Adipose tissue (tissue), 3 donors: ENCODE data around the gene TBCD. TPM values are rescaled to one million over a fixed set of nuclear protein-coding genes. Genes with fewer than 3 reads are reported as not detected.

Experiments
- H3K27ac ChIP-seq: one replicate; pipeline ENCODE4 v1.5.1; 2013; ENCODE audit warnings: low read depth, low read length
- WGBS, 3 donors: extraction: QIAGEN DNeasy Blood & Tissue Kit; methylation state at CpG; one replicate each; pipeline ENCODE4 v1.1.7; 2013; 5-methylcytosine and 5-hydroxymethylcytosine counted together
- polyA plus RNA-seq, 3 donors: library from polyadenylated mRNA; stranded (reverse); fragments of 200-250 nt; gene quantifications; one replicate each; pipeline ENCODE4 v1.2.3, GENCODE V29; 2013
- donor health status: healthy with polysubstance abuse.
- donor health status: Bipolar disorder and iron deficiency.
- donor health status: healthy.

The TBCD gene
- polyA plus RNA-seq, 3 donors: 42.1 to 145 (median 65.1) TPM

DNA sequence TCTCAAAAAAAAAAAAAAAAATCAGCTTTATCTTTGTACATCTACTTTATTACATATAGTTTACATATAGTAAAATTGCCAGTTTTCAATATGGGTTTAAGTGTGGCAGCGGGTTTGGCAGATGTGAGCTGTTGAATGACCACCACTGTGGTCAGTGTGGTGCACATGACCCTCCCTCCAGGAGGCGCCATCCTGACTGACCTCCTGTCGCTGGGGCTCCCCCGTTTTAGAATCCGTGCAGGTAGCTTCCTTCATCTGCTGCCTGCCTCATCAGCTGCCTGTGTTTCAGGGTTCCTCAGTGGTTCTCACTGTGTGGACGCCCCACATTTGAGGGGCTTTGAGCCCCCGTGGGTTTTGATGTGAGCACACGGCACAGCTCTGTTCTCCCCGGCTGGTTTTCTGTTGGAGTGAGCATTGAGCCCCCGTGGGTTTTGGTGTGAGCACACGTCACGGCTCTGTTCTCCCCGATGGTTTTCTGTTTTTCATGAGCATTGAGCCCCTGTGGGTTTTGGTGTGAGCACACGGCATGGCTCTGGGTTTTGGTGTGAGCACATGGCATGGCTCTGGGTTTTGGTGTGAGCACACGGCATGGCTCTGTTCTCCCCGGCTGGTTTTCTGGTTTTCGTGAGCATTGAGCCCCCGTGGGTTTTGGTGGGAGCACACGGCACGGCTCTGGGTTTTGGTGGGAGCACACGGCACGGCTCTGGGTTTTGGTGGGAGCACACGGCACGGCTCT is 145.8 kb downstream of the TBCD start:
- WGBS, 3 donors: 93 to 96% (median 94%) methylated on average over 22 to 23 of the region's 24 CpGs

DNA sequence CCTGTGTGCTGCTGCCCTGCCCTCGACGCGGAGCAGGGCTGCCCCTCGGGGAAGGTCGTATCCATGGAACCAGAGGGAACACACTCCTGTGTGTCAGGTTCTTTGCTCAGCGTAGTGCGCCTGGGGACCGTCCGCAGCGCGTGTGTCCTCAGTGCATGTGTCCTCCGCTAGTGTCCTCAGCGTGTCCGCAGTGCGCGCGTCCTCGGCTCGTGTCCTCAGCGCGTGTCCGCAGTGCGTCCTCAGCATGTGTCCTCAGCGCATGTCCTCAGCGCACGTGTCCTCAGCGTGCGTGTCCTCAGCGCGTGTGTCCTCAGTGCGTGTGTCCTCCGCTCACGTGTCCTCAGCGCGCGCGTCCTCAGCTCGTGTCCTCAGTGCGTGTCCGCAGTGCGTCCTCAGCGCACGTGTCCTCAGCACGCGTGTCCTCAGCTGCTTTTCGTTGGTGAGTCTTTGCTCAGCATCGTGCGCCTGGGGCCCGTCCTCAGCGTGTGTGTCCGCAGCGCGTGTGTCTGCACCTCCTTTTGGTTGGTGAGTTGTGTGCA is 147.2 kb downstream of the TBCD start:
- WGBS, 3 donors: 94 to 96% (median 94%) methylated on average over 53 of the region's 53 CpGs
- H3K27ac ChIP-seq: no peak overlapping the region

More for the DNA sequence above, 145.8 kb downstream of the TBCD start:
- H3K27ac ChIP-seq: no peak overlapping the region

DNA sequence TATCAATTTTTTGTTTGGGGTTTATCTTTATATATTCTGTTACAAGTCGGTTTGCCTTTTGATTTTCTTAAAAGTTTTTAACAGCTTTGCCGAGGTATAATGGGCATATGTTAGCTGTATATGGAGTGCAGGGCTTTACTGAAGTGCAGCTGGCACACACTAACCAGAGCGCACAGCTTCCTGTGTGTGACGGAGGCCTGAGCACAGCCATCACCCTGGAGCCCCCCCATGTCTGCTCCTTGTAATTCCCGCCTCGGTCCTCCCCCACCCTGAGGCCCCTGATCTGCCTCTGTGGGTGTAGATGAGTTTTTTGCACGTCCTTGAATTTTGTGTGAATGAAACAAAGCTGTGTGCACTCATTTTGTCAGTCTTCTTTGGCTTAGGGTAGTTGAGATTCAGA is 148.1 kb downstream of the TBCD start:
- H3K27ac ChIP-seq: no peak overlapping the region
- WGBS, 3 donors: 74 to 80% (median 76%) methylated on average over 7 of the region's 7 CpGs

DNA sequence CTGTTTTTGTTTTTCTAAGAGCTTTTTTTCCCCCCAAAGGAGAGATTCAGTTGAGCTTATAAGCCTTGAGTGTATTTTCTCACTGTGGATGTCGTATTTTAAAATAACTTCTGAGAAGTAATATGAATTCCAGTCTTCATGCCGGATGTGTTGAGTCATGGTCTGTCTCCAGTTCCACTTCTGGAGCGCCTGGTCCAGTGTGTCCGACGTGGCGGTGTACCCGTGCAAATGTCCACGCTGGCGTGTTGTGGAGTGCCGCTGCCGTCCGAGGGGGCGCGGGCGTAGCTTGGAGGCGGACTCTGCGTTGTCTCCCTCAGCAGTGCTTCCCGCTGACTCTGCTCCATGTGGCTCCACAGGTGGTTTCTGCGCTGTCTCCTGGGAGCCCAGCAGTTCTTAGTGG is 148.9 kb downstream of the TBCD start:
- WGBS, 3 donors: 93 to 97% (median 97%) methylated on average over 19 of the region's 19 CpGs
- H3K27ac ChIP-seq: no peak overlapping the region

GRCh38 chr17:82901356-82901755 is 149.5 kb downstream of the TBCD start:
- H3K27ac ChIP-seq: no peak overlapping the region
- WGBS, 3 donors: 97 to 99% (median 98%) methylated on average over 11 to 16 of the region's 16 CpGs

- 75 to 86% (median 82%) methylated on average over 16 of the region's 16 CpGs for WGBS, 3 donors
These were observed 150.0 kb downstream of the TBCD start for GRCh38 chr17:82901856-82902255.

DNA sequence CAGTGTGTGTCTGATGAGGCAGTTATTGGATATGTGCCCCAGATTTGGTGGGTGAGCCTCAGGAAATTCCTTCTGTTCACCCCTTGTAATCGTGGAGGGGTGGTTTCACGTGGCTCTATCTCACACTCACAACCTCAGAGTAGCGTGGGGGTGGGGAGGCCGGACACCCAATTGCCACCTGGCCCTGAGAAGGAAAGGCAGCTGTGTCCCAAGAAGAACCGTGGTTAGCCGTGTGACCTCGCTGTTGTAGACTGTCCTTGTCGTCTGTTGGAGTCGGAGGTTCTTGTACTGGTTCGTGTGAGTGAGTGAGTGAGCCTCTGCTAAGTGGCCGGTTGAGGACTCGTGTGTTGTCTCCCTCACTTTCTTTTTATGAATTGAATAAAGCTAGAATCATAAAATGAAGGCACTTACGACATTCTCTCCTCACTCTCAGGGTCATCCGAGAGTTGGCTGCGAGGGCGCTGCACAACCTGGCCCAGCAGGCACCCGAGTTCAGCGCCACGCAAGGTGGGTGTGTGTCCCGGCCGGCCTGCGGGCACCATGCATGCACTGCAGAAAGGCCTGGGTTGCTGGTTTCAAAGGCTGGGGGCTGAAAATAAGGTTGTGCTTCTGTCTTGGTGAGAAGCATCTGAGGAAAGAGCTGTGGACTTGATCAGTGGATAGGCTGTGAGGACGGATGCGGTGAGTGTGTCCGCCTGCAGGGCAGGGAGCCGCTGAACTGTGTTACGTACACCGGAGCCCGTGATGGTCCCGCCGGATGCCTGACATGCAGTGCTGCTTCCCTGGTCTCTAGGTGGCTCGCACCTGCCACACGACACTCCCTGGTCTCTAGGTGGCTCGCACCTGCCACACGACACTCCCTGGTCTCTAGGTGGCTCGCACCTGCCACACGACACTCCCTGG is 151.4 kb downstream of the TBCD start:
- WGBS, 3 donors: 91 to 92% (median 92%) methylated on average over 33 to 35 of the region's 37 CpGs
- H3K27ac ChIP-seq: no peak overlapping the region

More at GRCh38 chr17:82901856-82902255, 150.0 kb downstream of the TBCD start:
- no peak overlapping the region for H3K27ac ChIP-seq

GRCh38 chr17:82905130-82905529 is 153.3 kb downstream of the TBCD start:
- WGBS, 3 donors: 93 to 95% (median 94%) methylated on average over 20 of the region's 20 CpGs

DNA sequence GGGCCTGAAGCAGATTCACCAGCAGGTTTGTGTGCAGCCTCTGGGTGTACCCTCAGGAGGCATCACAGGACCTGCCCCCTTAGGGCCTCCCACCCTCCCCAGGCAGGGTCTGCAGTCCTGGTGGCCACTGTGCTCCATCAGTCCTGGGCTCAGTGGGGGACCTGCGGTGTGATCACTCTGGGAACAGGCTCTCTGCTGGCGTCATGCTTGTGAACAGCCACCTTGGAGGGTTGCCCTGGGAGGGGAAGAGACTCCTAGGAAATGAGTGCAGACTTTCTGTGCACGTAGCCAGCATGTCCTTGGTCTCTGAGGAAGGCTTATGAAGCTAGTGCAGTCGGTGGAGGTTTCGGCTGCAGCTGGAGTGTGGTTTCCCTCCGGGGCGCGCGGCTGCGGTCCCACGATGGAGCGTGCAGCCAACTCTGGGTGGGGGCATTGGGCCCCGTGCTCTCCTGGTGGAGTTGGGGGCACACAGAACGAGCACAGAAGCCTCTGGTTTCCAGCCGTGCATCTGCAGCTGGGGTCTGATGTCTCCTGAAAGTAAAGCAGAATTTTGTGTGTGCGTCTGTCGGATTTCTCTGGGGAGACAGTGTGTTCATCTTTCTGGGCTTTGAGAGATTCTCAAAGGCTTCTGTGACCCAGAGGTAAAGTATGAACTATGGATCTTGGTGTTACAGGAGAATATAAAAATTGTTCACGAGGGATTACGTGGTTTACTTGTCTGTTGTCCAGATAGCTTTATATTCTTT is 156.1 kb downstream of the TBCD start:
- H3K27ac ChIP-seq: no peak overlapping the region
- WGBS, 3 donors: 62 to 79% (median 75%) methylated on average over 19 of the region's 19 CpGs

More at GRCh38 chr17:82905130-82905529, 153.3 kb downstream of the TBCD start:
- H3K27ac ChIP-seq: no peak overlapping the region

DNA sequence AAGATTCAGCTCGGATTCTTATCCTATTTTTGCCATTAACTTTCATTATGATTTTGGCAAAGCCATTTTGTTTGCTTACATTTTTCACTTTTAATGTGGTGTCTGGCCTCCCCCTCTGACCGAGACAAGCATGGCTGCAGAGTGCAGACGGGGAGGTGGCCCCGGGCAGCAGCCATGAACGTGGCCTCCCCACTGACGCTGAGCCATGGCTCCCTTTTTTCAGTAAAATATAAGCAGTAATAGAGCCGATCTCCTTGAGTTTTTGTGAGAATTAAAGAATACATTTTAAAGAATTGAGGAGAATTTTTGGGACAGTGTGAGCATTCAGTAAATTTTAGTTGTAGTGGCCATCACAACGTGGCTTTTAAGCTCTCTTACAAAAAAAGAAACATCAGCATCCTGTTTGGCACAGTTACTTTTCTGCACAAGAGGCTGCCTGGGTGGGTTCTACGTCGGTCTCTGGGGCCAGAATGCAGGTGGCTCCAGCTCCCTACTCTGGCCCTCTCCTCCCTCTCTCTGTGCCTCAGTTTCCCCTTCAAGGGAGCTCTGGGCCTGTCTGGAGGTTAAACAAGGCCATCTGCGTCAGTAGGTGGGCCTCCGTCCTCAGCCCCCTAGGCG is 156.8 kb downstream of the TBCD start:
- WGBS, 3 donors: 76 to 82% (median 78%) methylated on average over 13 of the region's 13 CpGs
- no peak overlapping the region for H3K27ac ChIP-seq

GRCh38 chr17:82909322-82909904 is 157.5 kb downstream of the TBCD start:
- no peak overlapping the region for H3K27ac ChIP-seq
- WGBS, 3 donors: 26 to 91% (median 87%) methylated on average over 26 of the region's 26 CpGs

DNA sequence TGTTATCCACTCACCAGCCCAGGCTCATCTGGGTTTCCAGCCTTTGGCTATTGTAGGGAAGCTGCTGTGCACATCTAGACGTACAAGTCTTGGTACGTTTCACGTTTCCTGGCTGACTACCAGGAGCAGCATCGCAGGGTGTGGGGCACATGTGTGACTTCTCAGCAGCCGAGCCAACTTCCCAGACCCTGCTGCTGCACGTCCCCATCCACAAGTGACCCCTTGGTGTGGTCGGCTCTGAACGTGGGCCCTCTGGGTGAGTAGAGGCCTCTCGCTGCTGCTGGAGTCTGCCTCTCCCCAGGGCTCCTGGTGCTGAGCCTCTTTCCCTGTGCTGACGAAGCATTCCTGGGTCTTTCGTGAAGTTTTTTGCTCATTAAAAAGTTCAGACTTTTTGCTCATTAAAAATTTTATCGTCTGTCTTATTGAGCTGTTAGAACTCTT is 158.2 kb downstream of the TBCD start:
- 38 to 78% (median 71%) methylated on average over 12 of the region's 12 CpGs for WGBS, 3 donors
- no peak overlapping the region for H3K27ac ChIP-seq

DNA sequence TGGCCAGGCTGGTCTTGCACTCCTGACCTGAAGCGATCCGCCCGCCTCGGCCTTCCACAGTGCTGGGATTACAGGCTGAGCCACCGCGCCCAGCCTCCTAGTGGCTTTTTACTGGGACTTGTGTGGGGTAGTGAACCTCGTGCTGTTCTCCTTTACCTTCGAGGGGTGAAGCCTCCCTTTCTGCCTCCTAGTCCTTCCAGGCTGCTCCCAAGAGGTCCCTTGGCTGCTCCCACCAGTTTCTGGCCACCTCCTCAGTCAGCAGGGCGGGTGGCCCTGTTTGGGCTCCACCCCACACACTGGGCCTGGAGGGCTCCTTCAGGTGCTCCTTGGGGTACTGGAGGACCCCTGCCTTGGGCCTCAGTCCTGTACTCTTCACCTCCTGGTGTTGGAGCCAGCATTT is 158.9 kb downstream of the TBCD start:
- no peak overlapping the region for H3K27ac ChIP-seq
- WGBS, 3 donors: 82 to 85% (median 84%) methylated on average over 9 of the region's 9 CpGs

DNA sequence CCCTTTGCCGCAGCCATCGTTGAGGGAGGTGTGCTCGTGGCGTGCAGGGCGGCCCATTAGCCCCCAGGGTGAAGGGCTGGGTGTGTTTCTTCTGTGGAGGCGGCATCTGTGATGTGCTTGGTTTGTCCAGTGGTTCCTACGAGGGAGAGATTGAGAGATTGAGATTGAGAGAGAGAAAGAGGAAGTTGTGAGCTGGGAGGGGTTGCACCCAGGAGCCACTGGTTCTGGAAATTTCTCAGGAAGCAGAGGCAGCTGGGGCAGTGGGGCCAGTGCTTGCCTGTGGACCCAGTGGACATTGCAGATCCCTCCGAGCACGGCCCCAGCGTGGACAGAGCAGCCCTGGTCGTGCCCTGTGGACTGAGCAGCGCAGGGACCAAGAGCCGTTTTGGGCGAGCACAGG is 160.0 kb downstream of the TBCD start:
- no peak overlapping the region for H3K27ac ChIP-seq
- WGBS, 3 donors: 62 to 89% (median 71%) methylated on average over 14 of the region's 14 CpGs

- H3K27ac ChIP-seq: no peak overlapping the region
- 83 to 93% (median 85%) methylated on average over 20 of the region's 20 CpGs for WGBS, 3 donors
These were observed 160.7 kb downstream of the TBCD start for GRCh38 chr17:82912484-82913089.

- 92 to 94% (median 93%) methylated on average over 41 to 44 of the region's 44 CpGs for WGBS, 3 donors
- no peak overlapping the region for H3K27ac ChIP-seq
These were observed 161.6 kb downstream of the TBCD start for GRCh38 chr17:82913304-82914043.

GRCh38 chr17:82914375-82914774 is 162.5 kb downstream of the TBCD start:
- no peak overlapping the region for H3K27ac ChIP-seq
- WGBS, 3 donors: 33 to 61% (median 59%) methylated on average over 19 of the region's 19 CpGs
